H9 (cell line): Measurements from ENCODE around the gene PGPEP1. TPM values are rescaled to one million over a fixed set of nuclear protein-coding genes. Genes with fewer than 3 reads are reported as not detected.

Experiments used
- DNase-seq: peaks from one replicate; pipeline ENCODE4 v3.0.0-alpha.2; 2017
- H2AFZ ChIP-seq: one replicate; pipeline ENCODE4 v1.6.1; 2013; ENCODE audit warnings: mild to moderate bottlenecking, low read length, control low read depth, moderate library complexity
- H2AK5ac ChIP-seq: 2 replicates; pipeline ENCODE4 v1.6.1; 2013; ENCODE audit warnings: low read length, control low read depth, mixed read lengths; ENCODE audit not compliant: insufficient read length
- H2BK120ac ChIP-seq: one replicate; pipeline ENCODE4 v1.6.1; 2013; ENCODE audit warnings: low read depth, mild to moderate bottlenecking, low read length, control low read depth, inconsistent platforms; ENCODE audit not compliant: poor library complexity, severe bottlenecking
- H2BK12ac ChIP-seq: 2 replicates; pipeline ENCODE4 v1.6.1; 2013; ENCODE audit warnings: low read length, control low read depth, mixed read lengths, low read depth; ENCODE audit not compliant: insufficient read length
- H2BK15ac ChIP-seq: 2 replicates; pipeline ENCODE4 v1.6.1; 2013; ENCODE audit warnings: low read depth, low read length, control low read depth
- H2BK20ac ChIP-seq: one replicate; pipeline ENCODE4 v1.6.1; 2013; ENCODE audit warnings: low read depth, mild to moderate bottlenecking, low read length, control low read depth, inconsistent platforms; ENCODE audit not compliant: poor library complexity, severe bottlenecking
- H2BK5ac ChIP-seq: 2 replicates; pipeline ENCODE4 v1.6.1; 2013; ENCODE audit warnings: low read length, control low read depth, mixed read lengths; ENCODE audit not compliant: insufficient read length
- H3K14ac ChIP-seq: 2 replicates; pipeline ENCODE4 v1.6.1; 2013; ENCODE audit warnings: low read length, control low read depth; ENCODE audit not compliant: insufficient read depth
- H3K18ac ChIP-seq: 2 replicates; pipeline ENCODE4 v1.6.1; 2013; ENCODE audit warnings: low read depth, mild to moderate bottlenecking, mixed read lengths, low read length, control low read depth; ENCODE audit not compliant: insufficient read length
- H3K23ac ChIP-seq: 2 replicates; pipeline ENCODE4 v1.6.1; 2013; ENCODE audit warnings: low read length, control low read depth, mixed read lengths, low read depth; ENCODE audit not compliant: insufficient read length
- H3K23me2 ChIP-seq: 2 replicates; pipeline ENCODE4 v1.6.1; 2013; ENCODE audit warnings: low read depth, mild to moderate bottlenecking, mixed read lengths, low read length, control low read depth; ENCODE audit not compliant: insufficient read length, poor library complexity, severe bottlenecking
- H3K27ac ChIP-seq: 2 replicates; pipeline ENCODE4 v1.5.1; 2013; ENCODE audit warnings: low read length, control low read depth, mixed read lengths, low read depth; ENCODE audit not compliant: insufficient read length
- H3K27me3 ChIP-seq: 2 replicates; pipeline ENCODE4 v1.6.1; 2013; ENCODE audit warnings: low read length, control low read depth, inconsistent platforms; ENCODE audit not compliant: insufficient read depth
- H3K4ac ChIP-seq: 2 replicates; pipeline ENCODE4 v1.6.1; 2013; ENCODE audit warnings: low read depth, mild to moderate bottlenecking, control low read depth, inconsistent platforms, low read length, moderate library complexity
- H3K4me1 ChIP-seq: 2 replicates; pipeline ENCODE4 v1.6.1; 2013; ENCODE audit warnings: low read length, control low read depth, inconsistent platforms; ENCODE audit not compliant: insufficient read depth
- H3K4me2 ChIP-seq: 2 replicates; pipeline ENCODE4 v1.6.1; 2013; ENCODE audit warnings: low read length, control low read depth, mixed read lengths; ENCODE audit not compliant: insufficient read length, insufficient read depth
- H3K56ac ChIP-seq: 2 replicates; pipeline ENCODE4 v1.6.1; 2013; ENCODE audit warnings: low read depth, mild to moderate bottlenecking, mixed read lengths, low read length, control low read depth; ENCODE audit not compliant: insufficient read length
- H3K79me1 ChIP-seq: 2 replicates; pipeline ENCODE4 v1.6.1; 2013; ENCODE audit warnings: low read depth, mild to moderate bottlenecking, moderate library complexity, low read length, control low read depth, inconsistent platforms; ENCODE audit not compliant: insufficient read depth, poor library complexity, severe bottlenecking
- H3K79me2 ChIP-seq: 2 replicates; pipeline ENCODE4 v1.6.1; 2013; ENCODE audit warnings: low read length, control low read depth, inconsistent platforms; ENCODE audit not compliant: insufficient read depth
- H3K9ac ChIP-seq: 2 replicates; pipeline ENCODE4 v1.6.1; 2013; ENCODE audit warnings: low read length, control low read depth, mixed read lengths; ENCODE audit not compliant: insufficient read length; ENCODE audit errors: extremely low read depth
- H3K9me3 ChIP-seq: one replicate; pipeline ENCODE4 v1.6.1; 2013; ENCODE audit warnings: low read depth, low read length, inconsistent platforms; ENCODE audit not compliant: control insufficient read depth
- H3T11ph ChIP-seq: one replicate; pipeline ENCODE4 v1.6.1; 2013; ENCODE audit warnings: mild to moderate bottlenecking, low read length, control low read depth, inconsistent platforms
- H4K20me1 ChIP-seq: one replicate; pipeline ENCODE4 v1.6.1; 2013; ENCODE audit not compliant: control insufficient read depth, insufficient read length, insufficient read depth
- H4K5ac ChIP-seq: 2 replicates; pipeline ENCODE4 v1.6.1; 2013; ENCODE audit warnings: low read depth, mild to moderate bottlenecking, mixed read lengths, low read length, control low read depth; ENCODE audit not compliant: insufficient read length
- H4K8ac ChIP-seq: replicated peaks from 2 replicates; pipeline ENCODE4 v1.6.1; 2013; ENCODE audit warnings: low read length, control low read depth, mixed read lengths, low read depth; ENCODE audit not compliant: insufficient read length
- H4K91ac ChIP-seq: 2 replicates; pipeline ENCODE4 v1.6.1; 2013; ENCODE audit warnings: low read depth, mild to moderate bottlenecking, moderate library complexity, mixed read lengths, low read length, control low read depth; ENCODE audit not compliant: insufficient read length
- H3K27ac Mint-ChIP-seq, 3 experiments: 2 replicates in 2 of 3; 3 replicates in 1 of 3; pipeline ENCODE4 v1.8.0; 2020 to 2021; ENCODE audit warnings: mixed read lengths in 3 of 3, mild to moderate bottlenecking in 1 of 3, moderate library complexity in 1 of 3
- H3K27me3 Mint-ChIP-seq: 2 replicates; pipeline ENCODE4 v1.8.0; 2021; ENCODE audit warnings: low read depth, mild to moderate bottlenecking, moderate library complexity, mixed read lengths
- H3K36me3 Mint-ChIP-seq, 3 experiments: 2 replicates in 2 of 3; 3 replicates in 1 of 3; pipeline ENCODE4 v1.8.0; 2020 to 2021; ENCODE audit warnings: low read depth in 3 of 3, mixed read lengths in 3 of 3; ENCODE audit not compliant: insufficient read depth in 1 of 3
- H3K4me1 Mint-ChIP-seq, 2 experiments: 2 replicates each; pipeline ENCODE4 v1.8.0; 2020; ENCODE audit warnings: mixed read lengths in 2 of 2
- H3K4me3 Mint-ChIP-seq, 2 experiments: 2 replicates in 1 of 2; 3 replicates in 1 of 2; pipeline ENCODE4 v1.8.0; 2020 to 2021; ENCODE audit warnings: mild to moderate bottlenecking in 2 of 2, mixed read lengths in 2 of 2, moderate library complexity in 1 of 2
- H3K9me3 Mint-ChIP-seq, 2 experiments: 2 replicates in 1 of 2; 3 replicates in 1 of 2; pipeline ENCODE4 v1.8.0; 2020; ENCODE audit warnings: mild to moderate bottlenecking in 2 of 2, mixed read lengths in 2 of 2, moderate library complexity in 1 of 2
- CTCF ChIP-seq: fragments of 200-600 bp; sonication (generic); conservative IDR thresholded peaks from 3 replicates; pipeline ENCODE4 v1.8.0; 2021; ENCODE audit warnings: antibody characterized with exemption, mild to moderate bottlenecking
- WGBS: extraction: QIAGEN DNeasy Blood & Tissue Kit; methylation state at CpG from one replicate; pipeline ENCODE4 v1.1.7; 2013; ENCODE audit warnings: missing lambda C conversion rate, low lambda C conversion rate, mixed read lengths; ENCODE audit not compliant: insufficient read length; ENCODE audit errors: extremely low coverage; 5-methylcytosine and 5-hydroxymethylcytosine counted together
- total RNA-seq: library from RNA; stranded (reverse); gene quantifications from 2 replicates; pipeline ENCODE4 v1.2.1, GENCODE V29; 2021

PGPEP1 gene
- total RNA-seq, 1 experiment from 2014 or later: 64.8 TPM

- Histone ChIP-seq H3K14ac (no peak overlapping the region), H3K18ac (peak overlapping the region; percentile 15), H3K79me2 (no peaks in the 10 kb centered on the region), H3K79me1 (no peaks in the 10 kb centered on the region), H2BK15ac (no peak overlapping the region), H3K4ac (no peak overlapping the region), H3K23ac (no peak overlapping the region), H4K91ac (no peak overlapping the region), H3K9me3 (no peaks in the 10 kb centered on the region), H2BK12ac (no peak overlapping the region), H3K4me2 (no peak overlapping the region), H2AK5ac (no peak overlapping the region), H3K56ac (no peak overlapping the region), H3K9ac (no peak overlapping the region), H3K23me2 (peaks cover 14% of the 10 kb centered on the region), H3T11ph (no peak overlapping the region), H2BK120ac (no peak overlapping the region), H4K20me1 (no peaks in the 10 kb centered on the region), H2BK5ac (no peak overlapping the region), H2AFZ (no peak overlapping the region), H4K5ac (no peak overlapping the region), H3K27me3 (no peaks in the 10 kb centered on the region; the same call in 1 of the 2 replicates), H2BK20ac (no peak overlapping the region), H3K4me1 (peaks cover 4% of the 10 kb centered on the region; the same call in 1 of the 2 replicates), H3K27ac (no peak overlapping the region), H4K8ac (no peak overlapping the region)
- Mint-ChIP-seq H3K9me3 (no peaks in the 10 kb centered on the region; a peak in 2 of 5 replicates), H3K4me3 (peak overlapping the region in 1 of 2 experiments; percentile 84; a peak in 1 of 5 replicates), H3K27me3 (peaks cover 60% of the 10 kb centered on the region), H3K27ac (no peak overlapping the region), H3K4me1 (peaks cover 21 to 38% of the 10 kb centered on the region in 2 experiments), H3K36me3 (no peaks in the 10 kb centered on the region; a peak in 1 of 7 replicates)
- DNase-seq: peak; percentile 28
- no peak for TF ChIP-seq CTCF
- WGBS: no CpG with 5 or more reads among the region's 25 CpGs
These were observed 74.9 kb downstream of the PGPEP1 start for GRCh38 chr19:18415178-18415867.
